ENCODE measurements around the gene CARMIL1. TPM values are rescaled to one million over a fixed set of nuclear protein-coding genes. Genes with fewer than 3 reads are reported as not detected.

Gene CARMIL1
- total RNA-seq, 1 donor from 2014 or later, result 86.3 TPM

GRCh38 chr6:25320459-25320858 is 41.3 kb downstream of the CARMIL1 start:
- H3K4me3 Mint-ChIP-seq (ENCODE audit: low read depth), result no peak overlapping the region
- no peak for TF ChIP-seq CTCF (IDR thresholded peaks at IDR 0.05; ENCODE audit: unreplicated experiment)
- no peaks in the 10 kb centered on the region for H3K27me3 Mint-ChIP-seq
- peaks cover 63% of the 10 kb centered on the region for H3K4me1 Mint-ChIP-seq (ENCODE audit: low read depth)
- H3K27ac Mint-ChIP-seq, result peak overlapping the region; percentile 84
- H3K36me3 Mint-ChIP-seq (ENCODE audit: insufficient read depth), result no peaks in the 10 kb centered on the region
- DNase-seq (ENCODE audit: low spot score, unreplicated experiment), result no peak
- no peaks in the 10 kb centered on the region for H3K9me3 Mint-ChIP-seq (ENCODE audit: low read depth)

- Mint-ChIP-seq H3K27ac (no peak overlapping the region), H3K4me1 (ENCODE audit: low read depth) (peaks cover 48% of the 10 kb centered on the region)
- no peak for DNase-seq (ENCODE audit: low spot score, unreplicated experiment)
Observed at GRCh38 chr6:25322692-25323091, 43.5 kb downstream of the CARMIL1 start.

GRCh38 chr6:25324066-25324762 is 45.0 kb downstream of the CARMIL1 start:
- peak overlapping the region; percentile 67 for H3K27ac Mint-ChIP-seq
- H3K4me1 Mint-ChIP-seq (ENCODE audit: low read depth), result peaks cover 41% of the 10 kb centered on the region
- H3K27me3 Mint-ChIP-seq, result no peaks in the 10 kb centered on the region
- no peak for DNase-seq (ENCODE audit: low spot score, unreplicated experiment)
- no peak for TF ChIP-seq CTCF (IDR thresholded peaks at IDR 0.05; ENCODE audit: unreplicated experiment)
- H3K4me3 Mint-ChIP-seq (ENCODE audit: low read depth), result no peak overlapping the region
- no peaks in the 10 kb centered on the region for H3K9me3 Mint-ChIP-seq (ENCODE audit: low read depth)
- no peaks in the 10 kb centered on the region for H3K36me3 Mint-ChIP-seq (ENCODE audit: insufficient read depth)

More at GRCh38 chr6:25322692-25323091, 43.5 kb downstream of the CARMIL1 start:
- Mint-ChIP-seq H3K27me3 (no peaks in the 10 kb centered on the region), H3K9me3 (ENCODE audit: low read depth) (no peaks in the 10 kb centered on the region), H3K4me3 (ENCODE audit: low read depth) (no peak overlapping the region), H3K36me3 (ENCODE audit: insufficient read depth) (no peaks in the 10 kb centered on the region)
- TF ChIP-seq CTCF (IDR thresholded peaks at IDR 0.05; ENCODE audit: unreplicated experiment), result no peak

- Mint-ChIP-seq H3K27ac (no peak overlapping the region), H3K9me3 (ENCODE audit: low read depth) (no peaks in the 10 kb centered on the region), H3K27me3 (no peaks in the 10 kb centered on the region), H3K36me3 (ENCODE audit: insufficient read depth) (no peaks in the 10 kb centered on the region), H3K4me1 (ENCODE audit: low read depth) (peaks cover 43% of the 10 kb centered on the region), H3K4me3 (ENCODE audit: low read depth) (no peak overlapping the region)
- DNase-seq (ENCODE audit: low spot score, unreplicated experiment), result no peak
- no peak for TF ChIP-seq CTCF (IDR thresholded peaks at IDR 0.05; ENCODE audit: unreplicated experiment)
Observed at GRCh38 chr6:25326126-25326525, 47.0 kb downstream of the CARMIL1 start.

- no peak for TF ChIP-seq CTCF (IDR thresholded peaks at IDR 0.05; ENCODE audit: unreplicated experiment)
- no peak overlapping the region for H3K4me3 Mint-ChIP-seq (ENCODE audit: low read depth)
Observed at GRCh38 chr6:25326960-25327359, 47.8 kb downstream of the CARMIL1 start.

More at GRCh38 chr6:25326960-25327359, 47.8 kb downstream of the CARMIL1 start:
- H3K27me3 Mint-ChIP-seq, result no peaks in the 10 kb centered on the region
- DNase-seq (ENCODE audit: low spot score, unreplicated experiment), result no peak
- no peak overlapping the region for H3K27ac Mint-ChIP-seq
- no peaks in the 10 kb centered on the region for H3K9me3 Mint-ChIP-seq (ENCODE audit: low read depth)
- no peaks in the 10 kb centered on the region for H3K36me3 Mint-ChIP-seq (ENCODE audit: insufficient read depth)
- H3K4me1 Mint-ChIP-seq (ENCODE audit: low read depth), result peaks cover 48% of the 10 kb centered on the region

All from progenitor cell of endocrine pancreas (in vitro differentiated cells).